Left ventricle myocardium inferior (tissue), 1 donor: ENCODE measurements around the gene GTF3A. TPM values are rescaled to one million over a fixed set of nuclear protein-coding genes. Genes with fewer than 3 reads are reported as not detected.

Experiments used
- DNase-seq: peaks from one replicate; pipeline ENCODE4 v3.0.0-alpha.2; 2020
- H3K27ac ChIP-seq: fragments of 200-600 bp; replicated peaks from 2 replicates; pipeline ENCODE4 v1.8.0; 2021
- H3K27me3 ChIP-seq: fragments of 200-600 bp; 2 replicates; pipeline ENCODE4 v1.8.0; 2021; ENCODE audit warnings: low read depth
- H3K36me3 ChIP-seq: fragments of 200-600 bp; 2 replicates; pipeline ENCODE4 v1.8.0; 2021
- H3K4me1 ChIP-seq: fragments of 200-600 bp; 2 replicates; pipeline ENCODE4 v1.8.0; 2021
- H3K4me3 ChIP-seq: fragments of 200-600 bp; 2 replicates; pipeline ENCODE4 v1.8.0; 2021; ENCODE audit warnings: mild to moderate bottlenecking, moderate library complexity
- H3K9me3 ChIP-seq: fragments of 200-600 bp; replicated peaks from 2 replicates; pipeline ENCODE4 v1.8.0; 2021
- intact Hi-C: fragments of 100-400 bp; cut with micrococcal nuclease; formaldehyde crosslinking; loops from one replicate; pipeline ENCODE4 v1.11.0; 2022
- total RNA-seq: library from RNA; stranded (reverse); fragmentation: NEBNext Ultra II Directional; extraction: Animal tissue kit (Norgen Biotek cat#: 25700); gene quantifications from one replicate; pipeline ENCODE4 v1.2.1, GENCODE V29; 2021
- TF ChIP-seq, protein P1 (sequence below): fragments of 200-600 bp; IDR thresholded peaks from 2 replicates; pipeline ENCODE4 v1.8.0; 2021; ENCODE audit warnings: antibody characterized with exemption, mild to moderate bottlenecking, borderline replicate concordance
- donor health status: DM: no; HTN: yes; CAD: no; lungs with severe emphysema.

Gene GTF3A
- total RNA-seq, 1 donor from 2014 or later = 176 TPM

GRCh38 chr13:27425918-27426630 lies 1.7 kb downstream of the GTF3A start:
- Histone ChIP-seq H3K4me3 (peak overlapping the region; percentile 83), H3K4me1 (peaks cover 46% of the 10 kb centered on the region), H3K27ac (peak overlapping the region; percentile 92), H3K9me3 (no peaks in the 10 kb centered on the region), H3K27me3 (no peaks in the 10 kb centered on the region), H3K36me3 (peaks cover 41% of the 10 kb centered on the region)
- intact Hi-C loops = no loop called here
- TF ChIP-seq, protein P1, sequence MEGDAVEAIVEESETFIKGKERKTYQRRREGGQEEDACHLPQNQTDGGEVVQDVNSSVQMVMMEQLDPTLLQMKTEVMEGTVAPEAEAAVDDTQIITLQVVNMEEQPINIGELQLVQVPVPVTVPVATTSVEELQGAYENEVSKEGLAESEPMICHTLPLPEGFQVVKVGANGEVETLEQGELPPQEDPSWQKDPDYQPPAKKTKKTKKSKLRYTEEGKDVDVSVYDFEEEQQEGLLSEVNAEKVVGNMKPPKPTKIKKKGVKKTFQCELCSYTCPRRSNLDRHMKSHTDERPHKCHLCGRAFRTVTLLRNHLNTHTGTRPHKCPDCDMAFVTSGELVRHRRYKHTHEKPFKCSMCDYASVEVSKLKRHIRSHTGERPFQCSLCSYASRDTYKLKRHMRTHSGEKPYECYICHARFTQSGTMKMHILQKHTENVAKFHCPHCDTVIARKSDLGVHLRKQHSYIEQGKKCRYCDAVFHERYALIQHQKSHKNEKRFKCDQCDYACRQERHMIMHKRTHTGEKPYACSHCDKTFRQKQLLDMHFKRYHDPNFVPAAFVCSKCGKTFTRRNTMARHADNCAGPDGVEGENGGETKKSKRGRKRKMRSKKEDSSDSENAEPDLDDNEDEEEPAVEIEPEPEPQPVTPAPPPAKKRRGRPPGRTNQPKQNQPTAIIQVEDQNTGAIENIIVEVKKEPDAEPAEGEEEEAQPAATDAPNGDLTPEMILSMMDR = peak; percentile 64
- peak; percentile 59 for DNase-seq

DNA sequence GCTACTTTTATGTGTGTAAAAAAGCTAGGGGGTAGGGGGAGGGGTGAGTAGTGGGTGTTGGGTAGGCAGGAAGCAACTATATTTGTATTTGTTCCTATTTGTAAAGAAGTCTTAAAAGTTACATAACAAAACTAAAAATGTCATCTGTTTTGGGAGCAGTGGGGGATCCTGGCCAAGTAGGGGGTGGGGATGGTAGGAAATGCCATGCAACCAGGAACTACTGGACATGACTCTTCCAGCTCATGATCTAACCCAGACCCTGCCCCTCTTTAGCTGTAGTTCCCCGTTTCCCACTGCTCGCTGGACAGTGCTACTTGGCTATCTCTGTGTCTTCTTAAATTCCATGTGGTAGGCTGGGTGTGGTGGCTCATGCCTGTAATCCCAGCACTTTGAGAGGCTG lies 3.2 kb downstream of the GTF3A start:
- Histone ChIP-seq H3K9me3 (no peaks in the 10 kb centered on the region), H3K36me3 (peaks cover 57% of the 10 kb centered on the region), H3K27me3 (no peaks in the 10 kb centered on the region), H3K4me1 (peaks cover 57% of the 10 kb centered on the region), H3K4me3 (no peak overlapping the region), H3K27ac (peak overlapping the region; percentile 92)
- DNase-seq = peak; percentile 32
- TF ChIP-seq, protein P1 = no peak
- intact Hi-C loops = no loop called here

- TF ChIP-seq, protein P1 = no peak
- peak overlapping the region; percentile 92 for H3K27ac ChIP-seq
- peaks cover 62% of the 10 kb centered on the region for H3K36me3 ChIP-seq
- DNase-seq = no peak
- H3K9me3 ChIP-seq = no peaks in the 10 kb centered on the region
- H3K4me3 ChIP-seq = no peak overlapping the region
- H3K27me3 ChIP-seq = no peaks in the 10 kb centered on the region
- H3K4me1 ChIP-seq = peaks cover 57% of the 10 kb centered on the region
- intact Hi-C loops = no loop called here
Observed at GRCh38 chr13:27428160-27428559, 3.7 kb downstream of the GTF3A start.

- intact Hi-C loops = no loop called here
- TF ChIP-seq, protein P1 = no peak
- Histone ChIP-seq H3K27me3 (no peaks in the 10 kb centered on the region), H3K27ac (peak overlapping the region; percentile 40), H3K9me3 (no peaks in the 10 kb centered on the region), H3K36me3 (peaks cover 100% of the 10 kb centered on the region), H3K4me1 (peaks cover 24% of the 10 kb centered on the region), H3K4me3 (no peak overlapping the region)
- no peak for DNase-seq
Observed at GRCh38 chr13:27432180-27432579, 7.8 kb downstream of the GTF3A start.

- Histone ChIP-seq H3K9me3 (no peaks in the 10 kb centered on the region), H3K4me3 (no peak overlapping the region), H3K27ac (no peak overlapping the region), H3K27me3 (no peaks in the 10 kb centered on the region), H3K4me1 (peaks cover 19% of the 10 kb centered on the region), H3K36me3 (peaks cover 95% of the 10 kb centered on the region)
- TF ChIP-seq, protein P1 = no peak
- no peak for DNase-seq
- intact Hi-C loops = no loop called here
Observed at GRCh38 chr13:27432611-27433210, 8.3 kb downstream of the GTF3A start.
